CD4-positive, alpha-beta T cell treated with Interleukin-21 for 1 hour (primary cell): ENCODE results near the gene P2RX7.
"Not testable (repeated sequence)": the region's sequence is repeated elsewhere in the genome, so short reads cannot be mapped to it uniquely, and the experiment has no call there.

Source experiments
- DNase-seq: peaks from one replicate; pipeline ENCODE4 v3.0.0-alpha.2; 2020

P2RX7 gene

DNA sequence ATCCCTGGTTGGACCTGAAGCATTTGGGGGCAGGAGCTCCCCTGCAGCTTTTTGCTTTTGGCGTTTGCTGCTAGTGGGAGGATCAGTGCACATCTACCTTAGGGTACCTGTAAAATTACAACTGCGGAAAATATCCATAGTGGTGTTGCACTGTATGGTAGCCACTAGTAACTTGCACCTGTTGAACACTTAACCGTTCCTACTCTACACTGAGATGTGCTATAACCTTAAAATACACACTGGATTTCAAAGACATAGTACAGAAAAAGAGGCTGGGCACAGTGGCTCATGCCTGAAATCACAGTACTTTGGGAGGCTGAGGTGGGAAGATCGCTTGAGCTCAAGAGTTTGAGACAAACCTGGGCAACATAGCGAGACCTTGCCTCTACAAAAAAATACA is 80.2 kb downstream of the P2RX7 start:
- DNase-seq, result no peak

- peak; percentile 40 for DNase-seq
Observed at GRCh38 chr12:121214166-121214777, 81.6 kb downstream of the P2RX7 start.

GRCh38 chr12:121214855-121215745 is 82.4 kb downstream of the P2RX7 start:
- peak; percentile 21 for DNase-seq

GRCh38 chr12:121216102-121216501 is 83.4 kb downstream of the P2RX7 start:
- DNase-seq, result no peak

GRCh38 chr12:121217063-121217462 is 84.4 kb downstream of the P2RX7 start:
- no peak for DNase-seq

- DNase-seq, result no peak
Observed at GRCh38 chr12:121217761-121218160, 85.1 kb downstream of the P2RX7 start.

GRCh38 chr12:121218588-121219352 is 86.1 kb downstream of the P2RX7 start:
- no peak for DNase-seq

- DNase-seq, result no peak
Observed at GRCh38 chr12:121219353-121219986, 86.8 kb downstream of the P2RX7 start.

GRCh38 chr12:121222847-121223246 is 90.2 kb downstream of the P2RX7 start:
- DNase-seq, result no peak

DNA sequence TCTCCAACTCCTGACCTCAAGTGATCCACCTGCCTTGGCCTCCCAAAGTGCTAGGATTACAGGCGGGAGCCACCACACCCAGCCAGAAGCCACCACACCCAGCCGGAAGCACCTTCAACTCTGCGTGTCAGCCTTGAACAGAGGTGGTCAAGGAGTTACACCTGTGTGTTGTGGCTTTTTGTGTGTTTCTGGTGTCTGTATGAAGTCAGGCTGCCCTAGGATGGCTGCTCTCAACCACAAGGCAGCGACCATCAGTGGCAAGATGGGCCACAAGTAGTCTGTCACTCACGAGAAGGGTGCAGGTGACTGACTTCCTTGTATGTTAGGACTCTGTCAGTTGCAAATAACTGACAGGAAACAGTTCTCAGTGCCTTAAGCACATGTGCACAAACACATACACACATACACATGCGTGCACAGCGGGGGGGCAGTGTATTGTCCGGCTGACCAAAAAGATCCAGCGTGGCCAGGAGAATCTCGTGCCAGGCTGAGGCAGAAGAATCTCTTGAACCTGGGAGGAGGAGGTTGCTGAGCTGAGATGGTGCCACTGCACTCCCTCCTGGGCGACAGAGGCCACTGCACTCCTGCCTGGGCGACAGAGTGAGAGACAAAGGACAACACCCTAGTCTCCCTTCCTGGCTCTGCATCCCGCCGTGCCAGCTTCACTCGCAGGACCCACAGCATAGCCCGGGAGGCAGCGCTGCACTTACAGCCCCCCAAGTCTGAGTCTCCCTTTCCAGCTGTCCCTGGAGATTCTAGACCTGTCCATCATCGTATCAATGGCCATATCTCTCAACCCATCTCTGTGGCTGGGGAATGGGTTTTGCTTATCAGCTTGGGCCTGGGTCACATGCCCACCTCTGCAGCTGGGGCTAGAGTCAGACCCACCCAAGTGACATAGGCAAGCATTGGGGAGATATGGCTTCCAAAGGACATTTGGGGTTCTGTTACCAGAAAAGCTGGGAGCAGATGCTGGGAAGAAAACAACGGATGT is 90.9 kb downstream of the P2RX7 start:
- DNase-seq, result peak; percentile 43

DNA sequence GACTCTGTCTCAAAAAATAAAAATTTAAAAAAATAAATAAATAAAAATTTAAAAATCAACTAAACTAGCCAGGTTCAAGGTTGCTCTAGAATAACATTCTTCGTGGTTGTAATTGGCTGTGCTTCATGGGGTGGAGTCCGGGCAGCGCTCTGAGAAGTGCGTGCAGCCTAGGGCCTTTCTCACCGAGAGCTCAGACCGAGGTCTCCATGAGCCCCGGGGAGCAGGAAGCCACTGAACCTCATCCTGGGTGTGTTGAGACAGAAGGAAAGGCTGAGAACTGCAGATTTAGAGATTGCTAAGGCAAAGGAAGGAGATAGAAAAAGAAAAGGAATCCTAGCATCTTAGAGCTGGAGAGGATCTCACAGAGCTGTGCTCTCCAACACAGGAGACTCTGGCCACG is 91.9 kb downstream of the P2RX7 start:
- peak; percentile 60 for DNase-seq

DNA sequence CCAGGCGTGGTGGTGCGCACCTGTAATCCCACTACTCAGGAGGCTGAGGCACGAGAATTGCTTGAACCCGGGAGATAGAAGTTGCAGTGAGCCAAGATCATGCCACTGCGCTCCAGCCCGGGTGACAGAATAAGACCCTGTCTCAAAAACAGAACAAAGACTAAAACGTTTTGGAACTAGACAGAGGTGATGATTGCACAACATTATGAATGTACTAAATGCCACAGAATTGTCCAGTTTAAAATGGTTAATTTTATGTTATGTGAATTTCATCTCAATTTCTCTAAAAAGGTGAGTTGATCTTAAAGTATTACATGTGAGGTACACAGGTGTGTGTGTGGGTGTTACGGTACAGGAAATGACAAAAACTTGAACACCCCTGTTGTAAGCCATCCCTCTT is 93.7 kb downstream of the P2RX7 start:
- no peak for DNase-seq

DNA sequence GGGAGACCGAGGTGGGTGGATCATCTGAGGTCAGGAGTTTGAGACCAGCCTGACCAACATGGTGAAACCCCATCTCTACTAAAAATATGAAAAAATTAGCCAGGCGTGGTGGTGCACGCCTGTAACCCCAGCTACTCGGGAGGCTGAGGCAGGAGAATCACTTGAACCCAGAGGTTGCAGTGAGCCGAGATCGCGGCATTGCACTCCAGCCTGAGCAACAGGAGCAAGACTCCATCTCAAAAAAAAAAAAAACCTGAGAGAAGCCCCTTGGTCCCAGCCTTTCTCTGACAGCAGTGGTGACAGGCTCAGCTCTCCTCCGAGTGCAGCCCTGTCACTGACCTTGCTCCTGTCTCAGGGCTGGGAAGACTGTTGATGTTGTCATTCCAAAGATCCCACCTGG is 94.2 kb downstream of the P2RX7 start:
- not testable (repeated sequence) for DNase-seq

- no peak for DNase-seq
Observed at GRCh38 chr12:121227294-121227693, 94.6 kb downstream of the P2RX7 start.

- no peak for DNase-seq
Observed at GRCh38 chr12:121228919-121229665, 96.4 kb downstream of the P2RX7 start.

GRCh38 chr12:121229826-121230537 is 97.3 kb downstream of the P2RX7 start:
- peak; percentile 61 for DNase-seq

DNA sequence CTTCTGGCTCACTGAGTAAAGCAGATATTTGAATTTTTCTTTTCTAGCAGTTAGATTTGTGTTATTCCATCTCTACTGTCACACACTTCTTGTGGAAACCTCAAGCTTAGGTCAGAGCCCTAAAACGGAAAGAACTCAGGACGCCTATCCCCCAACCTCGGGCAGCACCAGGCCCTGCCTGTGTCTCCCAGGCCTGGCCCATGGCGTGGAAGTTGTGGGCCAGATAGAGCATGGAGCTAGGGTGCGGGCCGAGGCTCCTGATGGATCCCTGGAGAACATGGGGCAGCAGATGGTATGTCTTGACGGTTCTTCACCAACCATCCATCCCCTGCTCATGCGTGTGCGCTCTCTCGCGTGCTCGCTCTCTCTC is 97.8 kb downstream of the P2RX7 start:
- no peak for DNase-seq

GRCh38 chr12:121232163-121232562 is 99.5 kb downstream of the P2RX7 start:
- no peak for DNase-seq

DNA sequence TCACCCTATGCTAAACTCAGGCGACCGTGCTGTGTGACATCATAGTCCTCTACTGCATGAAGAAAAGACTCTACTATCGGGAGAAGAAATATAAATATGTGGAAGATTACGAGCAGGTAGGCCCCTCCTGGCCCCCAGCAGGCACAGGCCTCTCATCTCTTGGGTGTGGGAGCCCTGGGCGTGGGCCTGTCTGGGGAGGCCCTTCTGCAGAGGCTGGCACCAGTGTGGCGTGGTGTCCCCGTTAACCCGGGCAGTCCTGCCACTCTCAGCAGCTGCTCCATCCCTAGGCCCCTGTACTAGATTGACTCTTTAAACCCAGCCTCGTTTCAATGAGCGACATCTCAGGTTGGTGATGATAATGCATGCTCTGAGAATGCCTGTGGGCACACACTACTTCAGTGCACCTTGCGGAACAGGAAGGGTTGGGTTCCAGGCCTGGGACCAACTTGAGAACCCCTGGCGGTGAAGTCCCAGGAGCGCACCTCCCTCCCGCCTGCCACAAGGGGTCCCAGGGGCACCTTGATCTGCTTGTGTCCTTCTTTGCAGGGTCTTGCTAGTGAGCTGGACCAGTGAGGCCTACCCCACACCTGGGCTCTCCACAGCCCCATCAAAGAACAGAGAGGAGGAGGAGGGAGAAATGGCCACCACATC is 100.4 kb downstream of the P2RX7 start:
- DNase-seq, result no peak

GRCh38 chr12:121233628-121234020 is 100.9 kb downstream of the P2RX7 start:
- no peak for DNase-seq
